Measurements from ENCODE around the gene EPDR1.

- TF ChIP-seq CTCF (IDR thresholded peaks at IDR 0.05) (no peak), POLR2A (IDR thresholded peaks at IDR 0.05) (no peak)
Measured at GRCh38 chr7:37916017-37916672, 4.3 kb upstream of the EPDR1 start.
